H9 (cell line): ENCODE data around the gene MSI2. TPM values are rescaled to one million over a fixed set of nuclear protein-coding genes. Genes with fewer than 3 reads are reported as not detected.

Experiments
- DNase-seq: peaks from one replicate; pipeline ENCODE4 v3.0.0-alpha.2; 2017
- H2AFZ ChIP-seq: one replicate; pipeline ENCODE4 v1.6.1; 2013; ENCODE audit warnings: mild to moderate bottlenecking, low read length, control low read depth, moderate library complexity
- H2AK5ac ChIP-seq: 2 replicates; pipeline ENCODE4 v1.6.1; 2013; ENCODE audit warnings: low read length, control low read depth, mixed read lengths; ENCODE audit not compliant: insufficient read length
- H2BK120ac ChIP-seq: one replicate; pipeline ENCODE4 v1.6.1; 2013; ENCODE audit warnings: low read depth, mild to moderate bottlenecking, low read length, control low read depth, inconsistent platforms; ENCODE audit not compliant: poor library complexity, severe bottlenecking
- H2BK12ac ChIP-seq: 2 replicates; pipeline ENCODE4 v1.6.1; 2013; ENCODE audit warnings: low read length, control low read depth, mixed read lengths, low read depth; ENCODE audit not compliant: insufficient read length
- H2BK15ac ChIP-seq: 2 replicates; pipeline ENCODE4 v1.6.1; 2013; ENCODE audit warnings: low read depth, low read length, control low read depth
- H2BK20ac ChIP-seq: one replicate; pipeline ENCODE4 v1.6.1; 2013; ENCODE audit warnings: low read depth, mild to moderate bottlenecking, low read length, control low read depth, inconsistent platforms; ENCODE audit not compliant: poor library complexity, severe bottlenecking
- H2BK5ac ChIP-seq: 2 replicates; pipeline ENCODE4 v1.6.1; 2013; ENCODE audit warnings: low read length, control low read depth, mixed read lengths; ENCODE audit not compliant: insufficient read length
- H3K14ac ChIP-seq: 2 replicates; pipeline ENCODE4 v1.6.1; 2013; ENCODE audit warnings: low read length, control low read depth; ENCODE audit not compliant: insufficient read depth
- H3K18ac ChIP-seq: 2 replicates; pipeline ENCODE4 v1.6.1; 2013; ENCODE audit warnings: low read depth, mild to moderate bottlenecking, mixed read lengths, low read length, control low read depth; ENCODE audit not compliant: insufficient read length
- H3K23ac ChIP-seq: 2 replicates; pipeline ENCODE4 v1.6.1; 2013; ENCODE audit warnings: low read length, control low read depth, mixed read lengths, low read depth; ENCODE audit not compliant: insufficient read length
- H3K23me2 ChIP-seq: 2 replicates; pipeline ENCODE4 v1.6.1; 2013; ENCODE audit warnings: low read depth, mild to moderate bottlenecking, mixed read lengths, low read length, control low read depth; ENCODE audit not compliant: insufficient read length, poor library complexity, severe bottlenecking
- H3K27ac ChIP-seq: 2 replicates; pipeline ENCODE4 v1.5.1; 2013; ENCODE audit warnings: low read length, control low read depth, mixed read lengths, low read depth; ENCODE audit not compliant: insufficient read length
- H3K27me3 ChIP-seq: 2 replicates; pipeline ENCODE4 v1.6.1; 2013; ENCODE audit warnings: low read length, control low read depth, inconsistent platforms; ENCODE audit not compliant: insufficient read depth
- H3K4ac ChIP-seq: 2 replicates; pipeline ENCODE4 v1.6.1; 2013; ENCODE audit warnings: low read depth, mild to moderate bottlenecking, control low read depth, inconsistent platforms, low read length, moderate library complexity
- H3K4me1 ChIP-seq: 2 replicates; pipeline ENCODE4 v1.6.1; 2013; ENCODE audit warnings: low read length, control low read depth, inconsistent platforms; ENCODE audit not compliant: insufficient read depth
- H3K4me2 ChIP-seq: 2 replicates; pipeline ENCODE4 v1.6.1; 2013; ENCODE audit warnings: low read length, control low read depth, mixed read lengths; ENCODE audit not compliant: insufficient read length, insufficient read depth
- H3K56ac ChIP-seq: 2 replicates; pipeline ENCODE4 v1.6.1; 2013; ENCODE audit warnings: low read depth, mild to moderate bottlenecking, mixed read lengths, low read length, control low read depth; ENCODE audit not compliant: insufficient read length
- H3K79me1 ChIP-seq: 2 replicates; pipeline ENCODE4 v1.6.1; 2013; ENCODE audit warnings: low read depth, mild to moderate bottlenecking, moderate library complexity, low read length, control low read depth, inconsistent platforms; ENCODE audit not compliant: insufficient read depth, poor library complexity, severe bottlenecking
- H3K79me2 ChIP-seq: 2 replicates; pipeline ENCODE4 v1.6.1; 2013; ENCODE audit warnings: low read length, control low read depth, inconsistent platforms; ENCODE audit not compliant: insufficient read depth
- H3K9ac ChIP-seq: 2 replicates; pipeline ENCODE4 v1.6.1; 2013; ENCODE audit warnings: low read length, control low read depth, mixed read lengths; ENCODE audit not compliant: insufficient read length; ENCODE audit errors: extremely low read depth
- H3K9me3 ChIP-seq: one replicate; pipeline ENCODE4 v1.6.1; 2013; ENCODE audit warnings: low read depth, low read length, inconsistent platforms; ENCODE audit not compliant: control insufficient read depth
- H3T11ph ChIP-seq: one replicate; pipeline ENCODE4 v1.6.1; 2013; ENCODE audit warnings: mild to moderate bottlenecking, low read length, control low read depth, inconsistent platforms
- H4K20me1 ChIP-seq: one replicate; pipeline ENCODE4 v1.6.1; 2013; ENCODE audit not compliant: control insufficient read depth, insufficient read length, insufficient read depth
- H4K5ac ChIP-seq: 2 replicates; pipeline ENCODE4 v1.6.1; 2013; ENCODE audit warnings: low read depth, mild to moderate bottlenecking, mixed read lengths, low read length, control low read depth; ENCODE audit not compliant: insufficient read length
- H4K8ac ChIP-seq: replicated peaks from 2 replicates; pipeline ENCODE4 v1.6.1; 2013; ENCODE audit warnings: low read length, control low read depth, mixed read lengths, low read depth; ENCODE audit not compliant: insufficient read length
- H4K91ac ChIP-seq: 2 replicates; pipeline ENCODE4 v1.6.1; 2013; ENCODE audit warnings: low read depth, mild to moderate bottlenecking, moderate library complexity, mixed read lengths, low read length, control low read depth; ENCODE audit not compliant: insufficient read length
- H3K27ac Mint-ChIP-seq, 3 experiments: 2 replicates in 2 of 3; 3 replicates in 1 of 3; pipeline ENCODE4 v1.8.0; 2020 to 2021; ENCODE audit warnings: mixed read lengths in 3 of 3, mild to moderate bottlenecking in 1 of 3, moderate library complexity in 1 of 3
- H3K27me3 Mint-ChIP-seq: 2 replicates; pipeline ENCODE4 v1.8.0; 2021; ENCODE audit warnings: low read depth, mild to moderate bottlenecking, moderate library complexity, mixed read lengths
- H3K36me3 Mint-ChIP-seq, 3 experiments: 2 replicates in 2 of 3; 3 replicates in 1 of 3; pipeline ENCODE4 v1.8.0; 2020 to 2021; ENCODE audit warnings: low read depth in 3 of 3, mixed read lengths in 3 of 3; ENCODE audit not compliant: insufficient read depth in 1 of 3
- H3K4me1 Mint-ChIP-seq, 2 experiments: 2 replicates each; pipeline ENCODE4 v1.8.0; 2020; ENCODE audit warnings: mixed read lengths in 2 of 2
- H3K4me3 Mint-ChIP-seq, 2 experiments: 2 replicates in 1 of 2; 3 replicates in 1 of 2; pipeline ENCODE4 v1.8.0; 2020 to 2021; ENCODE audit warnings: mild to moderate bottlenecking in 2 of 2, mixed read lengths in 2 of 2, moderate library complexity in 1 of 2
- H3K9me3 Mint-ChIP-seq, 2 experiments: 2 replicates in 1 of 2; 3 replicates in 1 of 2; pipeline ENCODE4 v1.8.0; 2020; ENCODE audit warnings: mild to moderate bottlenecking in 2 of 2, mixed read lengths in 2 of 2, moderate library complexity in 1 of 2
- WGBS: extraction: QIAGEN DNeasy Blood & Tissue Kit; methylation state at CpG from one replicate; pipeline ENCODE4 v1.1.7; 2013; ENCODE audit warnings: missing lambda C conversion rate, low lambda C conversion rate, mixed read lengths; ENCODE audit not compliant: insufficient read length; ENCODE audit errors: extremely low coverage; 5-methylcytosine and 5-hydroxymethylcytosine counted together
- total RNA-seq: library from RNA; stranded (reverse); gene quantifications from 2 replicates; pipeline ENCODE4 v1.2.1, GENCODE V29; 2021
- TF ChIP-seq, protein P1 (sequence below): fragments of 200-600 bp; sonication (generic); conservative IDR thresholded peaks from 3 replicates; pipeline ENCODE4 v1.8.0; 2021; ENCODE audit warnings: antibody characterized with exemption, mild to moderate bottlenecking

MSI2 gene
- total RNA-seq, 1 experiment from 2014 or later = 98.5 TPM

DNA sequence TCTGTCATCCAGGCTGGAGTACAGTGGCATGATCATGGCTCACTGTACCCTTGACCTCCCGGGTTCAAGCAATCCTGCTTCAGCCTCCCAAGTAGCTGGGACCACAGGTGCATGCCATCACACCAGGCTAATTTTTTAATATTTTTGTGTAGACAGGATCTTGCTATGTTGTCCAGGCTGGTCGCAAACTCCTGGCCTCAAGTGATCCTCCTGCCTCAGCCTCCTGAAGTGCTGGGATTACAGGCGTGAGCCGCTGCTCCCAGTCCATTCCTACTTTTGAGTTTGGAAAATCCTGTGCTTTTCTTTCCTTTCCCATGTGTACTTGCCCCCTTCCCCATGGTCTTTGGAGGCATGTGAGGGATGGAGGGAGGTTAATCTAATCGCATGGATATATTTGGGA, 60.0 kb downstream of the MSI2 start:
- Histone ChIP-seq H3K23me2 (peaks cover 3% of the 10 kb centered on the region), H2BK12ac (no peak overlapping the region), H2AK5ac (no peak overlapping the region), H3K18ac (no peak overlapping the region), H3K9me3 (no peaks in the 10 kb centered on the region), H3K14ac (no peak overlapping the region), H2BK120ac (no peak overlapping the region), H3K4me1 (peaks cover 21% of the 10 kb centered on the region), H2AFZ (no peak overlapping the region), H4K8ac (no peak overlapping the region), H3K56ac (no peak overlapping the region), H3K27ac (no peak overlapping the region), H3K79me1 (peaks cover 2% of the 10 kb centered on the region), H4K5ac (no peak overlapping the region), H2BK5ac (no peak overlapping the region), H3K23ac (no peak overlapping the region), H2BK15ac (no peak overlapping the region), H3T11ph (no peak overlapping the region), H4K91ac (no peak overlapping the region), H3K79me2 (no peaks in the 10 kb centered on the region), H3K27me3 (no peaks in the 10 kb centered on the region), H2BK20ac (no peak overlapping the region), H3K4ac (no peak overlapping the region), H4K20me1 (no peaks in the 10 kb centered on the region), H3K4me2 (no peak overlapping the region), H3K9ac (no peak overlapping the region)
- peaks cover 75 to 87% of the 10 kb centered on the region in 2 experiments for H3K4me1 Mint-ChIP-seq
- TF ChIP-seq, protein P1, sequence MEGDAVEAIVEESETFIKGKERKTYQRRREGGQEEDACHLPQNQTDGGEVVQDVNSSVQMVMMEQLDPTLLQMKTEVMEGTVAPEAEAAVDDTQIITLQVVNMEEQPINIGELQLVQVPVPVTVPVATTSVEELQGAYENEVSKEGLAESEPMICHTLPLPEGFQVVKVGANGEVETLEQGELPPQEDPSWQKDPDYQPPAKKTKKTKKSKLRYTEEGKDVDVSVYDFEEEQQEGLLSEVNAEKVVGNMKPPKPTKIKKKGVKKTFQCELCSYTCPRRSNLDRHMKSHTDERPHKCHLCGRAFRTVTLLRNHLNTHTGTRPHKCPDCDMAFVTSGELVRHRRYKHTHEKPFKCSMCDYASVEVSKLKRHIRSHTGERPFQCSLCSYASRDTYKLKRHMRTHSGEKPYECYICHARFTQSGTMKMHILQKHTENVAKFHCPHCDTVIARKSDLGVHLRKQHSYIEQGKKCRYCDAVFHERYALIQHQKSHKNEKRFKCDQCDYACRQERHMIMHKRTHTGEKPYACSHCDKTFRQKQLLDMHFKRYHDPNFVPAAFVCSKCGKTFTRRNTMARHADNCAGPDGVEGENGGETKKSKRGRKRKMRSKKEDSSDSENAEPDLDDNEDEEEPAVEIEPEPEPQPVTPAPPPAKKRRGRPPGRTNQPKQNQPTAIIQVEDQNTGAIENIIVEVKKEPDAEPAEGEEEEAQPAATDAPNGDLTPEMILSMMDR = no peak
- no peak for DNase-seq
- no CpG with 5 or more reads among the region's 5 CpGs for WGBS
- no peaks in the 10 kb centered on the region for H3K9me3 Mint-ChIP-seq
- H3K36me3 Mint-ChIP-seq = peaks cover 0 to 14% (median 3%) of the 10 kb centered on the region in 3 experiments; a peak in 6 of 7 replicates
- peak overlapping the region in 1 of 3 experiments; percentile 40; a peak in 1 of 7 replicates for H3K27ac Mint-ChIP-seq
- no peak overlapping the region for H3K4me3 Mint-ChIP-seq
- no peaks in the 10 kb centered on the region for H3K27me3 Mint-ChIP-seq
